Coronary artery (tissue), 2 donors: Measurements from ENCODE around the gene FILIP1L.

ENCODE experiments used
- DNase-seq: peaks from one replicate; pipeline ENCODE4 v3.0.0-alpha.2; 2017; ENCODE audit warnings: low spot score
- H3K27ac ChIP-seq, 2 donors: fragments of 200-600 bp; sonication (generic); one replicate each; pipeline ENCODE4 v1.5.1; 2016 to 2019
- H3K4me3 ChIP-seq: fragments of 200-600 bp; sonication (generic); 2 replicates; pipeline ENCODE4 v1.5.1; 2016; ENCODE audit warnings: mild to moderate bottlenecking, moderate library complexity
- CTCF ChIP-seq: fragments of 200-600 bp; sonication (generic); IDR thresholded peaks from one replicate; pipeline ENCODE4 v1.5.1; 2019; ENCODE audit warnings: antibody characterized with exemption

FILIP1L gene

GRCh38 chr3:99879275-99879674, 235.0 kb downstream of the FILIP1L start:
- TF ChIP-seq CTCF = no peak
- peak overlapping the region in 1 of 2 donors; percentile 95 for H3K27ac ChIP-seq
- no peak for DNase-seq
- H3K4me3 ChIP-seq = no peak overlapping the region

- Histone ChIP-seq H3K4me3 (no peak overlapping the region), H3K27ac (peak overlapping the region; percentile 49 to 95)
- no peak for DNase-seq
- TF ChIP-seq CTCF = no peak
These were observed 236.3 kb downstream of the FILIP1L start for GRCh38 chr3:99878005-99878404.

- Histone ChIP-seq H3K27ac (peak overlapping the region; percentile 95 to 98), H3K4me3 (peak overlapping the region; percentile 78)
- no peak for DNase-seq
- TF ChIP-seq CTCF = no peak
These were observed 237.2 kb downstream of the FILIP1L start for GRCh38 chr3:99877031-99877579.

GRCh38 chr3:99875929-99876841, 238.1 kb downstream of the FILIP1L start:
- TF ChIP-seq CTCF = peak; percentile 13
- Histone ChIP-seq H3K27ac (peak overlapping the region; percentile 95 to 98), H3K4me3 (peak overlapping the region; percentile 78)
- DNase-seq = peak; percentile 89

GRCh38 chr3:99875581-99875928, 238.7 kb downstream of the FILIP1L start:
- Histone ChIP-seq H3K27ac (peak overlapping the region; percentile 95 to 98), H3K4me3 (peak overlapping the region; percentile 78)
- DNase-seq = no peak
- TF ChIP-seq CTCF = no peak

- TF ChIP-seq CTCF = no peak
- Histone ChIP-seq H3K4me3 (peak overlapping the region; percentile 78), H3K27ac (peak overlapping the region; percentile 95 to 98)
- DNase-seq = no peak
These were observed 239.9 kb downstream of the FILIP1L start for GRCh38 chr3:99874237-99875002.
